Smooth muscle cell (in vitro differentiated cells): ENCODE measurements around the gene KARS1. TPM values are rescaled to one million over a fixed set of nuclear protein-coding genes. Genes with fewer than 3 reads are reported as not detected.
A peak's percentile ranks its signal among the peaks of the same experiment; 100 is the strongest.

Experiments
- DNase-seq: peaks from one replicate; lab custom pipeline; 2025; ENCODE audit not compliant: unreplicated experiment; lab: John Stamatoyannopoulos, UW
- H2AFZ ChIP-seq: fragments of 200-600 bp; sonication (generic); 2 replicates; pipeline ENCODE4 v1.6.0; 2016; ENCODE audit warnings: antibody characterized with exemption, low read depth, mild to moderate bottlenecking
- H3F3A ChIP-seq: fragments of 200-600 bp; sonication (generic); 2 replicates; pipeline ENCODE4 v1.6.0; 2017; ENCODE audit warnings: antibody characterized with exemption, low read depth
- H3K27ac ChIP-seq: fragments of 200-600 bp; sonication (generic); 2 replicates; pipeline ENCODE4 v1.5.1; 2016; ENCODE audit warnings: low read depth, mild to moderate bottlenecking
- H3K27me3 ChIP-seq: fragments of 200-600 bp; sonication (generic); 2 replicates; pipeline ENCODE4 v1.6.1; 2016; ENCODE audit warnings: low read depth, mild to moderate bottlenecking
- H3K36me3 ChIP-seq: fragments of 200-600 bp; sonication (generic); 2 replicates; pipeline ENCODE4 v1.5.1; 2016; ENCODE audit warnings: low read depth
- H3K4me1 ChIP-seq: fragments of 200-600 bp; sonication (generic); 2 replicates; pipeline ENCODE4 v1.5.1; 2016; ENCODE audit warnings: low read depth
- H3K4me2 ChIP-seq: fragments of 200-600 bp; sonication (generic); 2 replicates; pipeline ENCODE4 v1.6.0; 2016; ENCODE audit warnings: mild to moderate bottlenecking
- H3K4me3 ChIP-seq: fragments of 200-600 bp; sonication (generic); 2 replicates; pipeline ENCODE4 v1.5.1; 2016; ENCODE audit warnings: mild to moderate bottlenecking
- H3K79me2 ChIP-seq: fragments of 200-600 bp; sonication (generic); 2 replicates; pipeline ENCODE4 v1.6.0; 2016; ENCODE audit warnings: low read depth, mild to moderate bottlenecking
- H3K9ac ChIP-seq: fragments of 200-600 bp; sonication (generic); 2 replicates; pipeline ENCODE4 v1.6.0; 2016; ENCODE audit warnings: low read depth
- H3K9me3 ChIP-seq: fragments of 200-600 bp; sonication (generic); replicated peaks from 2 replicates; pipeline ENCODE4 v1.5.1; 2016; ENCODE audit warnings: low read depth
- H4K20me1 ChIP-seq: fragments of 200-600 bp; sonication (generic); 2 replicates; pipeline ENCODE4 v1.6.0; 2016; ENCODE audit warnings: low read depth
- WGBS: methylation state at CpG from one replicate; pipeline ENCODE4 v1.1.7; 2016; ENCODE audit warnings: low lambda C conversion rate; 5-methylcytosine and 5-hydroxymethylcytosine counted together
- polyA plus RNA-seq: library from polyadenylated mRNA; unstranded; fragments of >200 nt; fragmentation: Nextera tagmentation; extraction: Ambion mirVana; gene quantifications from 2 replicates; pipeline ENCODE4 v1.2.1, GENCODE V29; 2016
- total RNA-seq: library from RNA; depleted of rRNA; stranded (reverse); fragments of >200 nt; gene quantifications from 2 replicates; pipeline ENCODE4 v1.2.3, GENCODE V29; 2014
- TF ChIP-seq, protein P1 (sequence below): fragments of 200-600 bp; sonication (generic); IDR thresholded peaks from 2 replicates; pipeline ENCODE4 v1.5.1; 2017; ENCODE audit warnings: borderline replicate concordance, mild to moderate bottlenecking, antibody characterized with exemption; ENCODE audit not compliant: insufficient read depth, poor library complexity, severe bottlenecking

Gene KARS1
- total and polyA plus RNA-seq, 2 experiments from 2014 or later, result 101 to 108 TPM

DNA sequence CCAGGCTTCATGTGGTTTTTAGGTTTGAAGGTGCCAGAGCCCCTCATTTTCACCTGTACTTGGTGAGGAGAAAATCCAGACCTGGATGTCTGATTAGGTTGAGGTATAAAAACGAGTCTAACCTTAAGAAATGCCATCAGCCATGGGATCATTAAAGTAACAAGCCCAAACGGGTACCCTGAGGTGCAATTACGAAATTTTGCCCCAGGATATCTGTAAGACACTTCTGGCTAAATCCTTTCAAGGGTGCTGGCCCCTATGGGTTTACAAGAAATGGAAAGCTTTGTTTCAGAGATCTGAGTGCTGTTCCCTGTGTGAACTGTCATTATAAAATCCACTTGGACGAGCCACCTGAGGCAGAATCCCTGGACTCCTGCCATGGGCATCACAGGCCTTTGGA, 44.2 kb downstream of the KARS1 start:
- no peak overlapping the region for H2AFZ ChIP-seq
- 88% methylated on average over 4 of the region's 4 CpGs for WGBS

DNA sequence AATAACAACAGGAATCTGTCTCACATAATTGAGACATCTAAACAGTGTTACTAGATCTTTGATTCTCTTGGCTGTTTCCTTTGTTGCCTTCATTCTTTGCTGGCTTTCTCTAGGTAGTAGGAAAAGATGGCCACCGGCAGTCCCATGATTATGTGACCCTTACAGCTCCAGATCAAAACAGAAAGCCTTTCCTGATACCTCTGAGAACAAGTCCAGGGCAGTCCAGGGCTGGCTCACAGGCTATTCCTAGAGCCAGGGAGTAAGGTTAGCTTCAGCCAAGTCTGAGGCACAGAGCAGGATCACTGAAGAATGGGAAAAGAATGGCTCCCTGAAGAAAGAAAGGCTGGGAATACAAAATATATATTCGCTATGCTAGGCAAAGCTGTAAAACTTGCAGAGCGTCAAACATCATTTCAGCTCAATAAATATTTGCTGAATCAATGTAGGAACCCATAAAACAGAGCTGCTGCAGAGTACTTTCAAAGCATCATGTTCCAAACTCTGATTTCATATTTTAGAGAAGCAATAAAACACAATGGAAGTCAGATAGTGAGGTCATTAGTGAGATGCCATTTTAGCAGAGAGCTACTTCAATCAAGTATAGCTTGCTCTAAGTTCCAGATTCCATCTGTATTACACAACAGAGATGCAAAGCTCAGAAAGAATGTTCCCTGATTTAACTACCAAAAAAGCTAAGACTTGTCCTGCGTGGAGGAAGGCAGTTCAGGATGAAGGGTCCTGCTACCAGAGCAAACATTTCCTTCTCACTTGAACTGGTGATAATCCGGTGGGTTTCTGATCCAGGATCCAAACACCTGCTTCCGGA, 47.8 kb downstream of the KARS1 start:
- H3K79me2 ChIP-seq, result no peaks in the 10 kb centered on the region
- peaks cover 25% of the 10 kb centered on the region for H3K36me3 ChIP-seq
- H3K4me1 ChIP-seq, result no peaks in the 10 kb centered on the region
- H3K9me3 ChIP-seq, result no peaks in the 10 kb centered on the region
- DNase-seq, result no peak
- H3F3A ChIP-seq, result no peaks in the 10 kb centered on the region
- no peak overlapping the region for H3K4me3 ChIP-seq
- TF ChIP-seq, protein P1, sequence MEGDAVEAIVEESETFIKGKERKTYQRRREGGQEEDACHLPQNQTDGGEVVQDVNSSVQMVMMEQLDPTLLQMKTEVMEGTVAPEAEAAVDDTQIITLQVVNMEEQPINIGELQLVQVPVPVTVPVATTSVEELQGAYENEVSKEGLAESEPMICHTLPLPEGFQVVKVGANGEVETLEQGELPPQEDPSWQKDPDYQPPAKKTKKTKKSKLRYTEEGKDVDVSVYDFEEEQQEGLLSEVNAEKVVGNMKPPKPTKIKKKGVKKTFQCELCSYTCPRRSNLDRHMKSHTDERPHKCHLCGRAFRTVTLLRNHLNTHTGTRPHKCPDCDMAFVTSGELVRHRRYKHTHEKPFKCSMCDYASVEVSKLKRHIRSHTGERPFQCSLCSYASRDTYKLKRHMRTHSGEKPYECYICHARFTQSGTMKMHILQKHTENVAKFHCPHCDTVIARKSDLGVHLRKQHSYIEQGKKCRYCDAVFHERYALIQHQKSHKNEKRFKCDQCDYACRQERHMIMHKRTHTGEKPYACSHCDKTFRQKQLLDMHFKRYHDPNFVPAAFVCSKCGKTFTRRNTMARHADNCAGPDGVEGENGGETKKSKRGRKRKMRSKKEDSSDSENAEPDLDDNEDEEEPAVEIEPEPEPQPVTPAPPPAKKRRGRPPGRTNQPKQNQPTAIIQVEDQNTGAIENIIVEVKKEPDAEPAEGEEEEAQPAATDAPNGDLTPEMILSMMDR, result no peak
- WGBS, result 95% methylated on average over 6 of the region's 6 CpGs
- no peak overlapping the region for H2AFZ ChIP-seq
- H3K4me2 ChIP-seq, result no peak overlapping the region
- H3K27ac ChIP-seq, result no peak overlapping the region
- H3K27me3 ChIP-seq, result no peaks in the 10 kb centered on the region
- no peak overlapping the region for H3K9ac ChIP-seq
- no peaks in the 10 kb centered on the region for H4K20me1 ChIP-seq

More for the DNA sequence above, 44.2 kb downstream of the KARS1 start:
- H3K9ac ChIP-seq, result no peak overlapping the region
- no peaks in the 10 kb centered on the region for H3K79me2 ChIP-seq
- no peak overlapping the region for H3K27ac ChIP-seq
- H3K4me2 ChIP-seq, result no peak overlapping the region
- no peak overlapping the region for H3K4me3 ChIP-seq
- H3K27me3 ChIP-seq, result no peaks in the 10 kb centered on the region
- H3K4me1 ChIP-seq, result no peaks in the 10 kb centered on the region
- no peaks in the 10 kb centered on the region for H3F3A ChIP-seq
- peaks cover 29% of the 10 kb centered on the region for H3K36me3 ChIP-seq
- TF ChIP-seq, protein P1, result no peak
- H4K20me1 ChIP-seq, result no peaks in the 10 kb centered on the region
- H3K9me3 ChIP-seq, result no peaks in the 10 kb centered on the region
- no peak for DNase-seq

DNA sequence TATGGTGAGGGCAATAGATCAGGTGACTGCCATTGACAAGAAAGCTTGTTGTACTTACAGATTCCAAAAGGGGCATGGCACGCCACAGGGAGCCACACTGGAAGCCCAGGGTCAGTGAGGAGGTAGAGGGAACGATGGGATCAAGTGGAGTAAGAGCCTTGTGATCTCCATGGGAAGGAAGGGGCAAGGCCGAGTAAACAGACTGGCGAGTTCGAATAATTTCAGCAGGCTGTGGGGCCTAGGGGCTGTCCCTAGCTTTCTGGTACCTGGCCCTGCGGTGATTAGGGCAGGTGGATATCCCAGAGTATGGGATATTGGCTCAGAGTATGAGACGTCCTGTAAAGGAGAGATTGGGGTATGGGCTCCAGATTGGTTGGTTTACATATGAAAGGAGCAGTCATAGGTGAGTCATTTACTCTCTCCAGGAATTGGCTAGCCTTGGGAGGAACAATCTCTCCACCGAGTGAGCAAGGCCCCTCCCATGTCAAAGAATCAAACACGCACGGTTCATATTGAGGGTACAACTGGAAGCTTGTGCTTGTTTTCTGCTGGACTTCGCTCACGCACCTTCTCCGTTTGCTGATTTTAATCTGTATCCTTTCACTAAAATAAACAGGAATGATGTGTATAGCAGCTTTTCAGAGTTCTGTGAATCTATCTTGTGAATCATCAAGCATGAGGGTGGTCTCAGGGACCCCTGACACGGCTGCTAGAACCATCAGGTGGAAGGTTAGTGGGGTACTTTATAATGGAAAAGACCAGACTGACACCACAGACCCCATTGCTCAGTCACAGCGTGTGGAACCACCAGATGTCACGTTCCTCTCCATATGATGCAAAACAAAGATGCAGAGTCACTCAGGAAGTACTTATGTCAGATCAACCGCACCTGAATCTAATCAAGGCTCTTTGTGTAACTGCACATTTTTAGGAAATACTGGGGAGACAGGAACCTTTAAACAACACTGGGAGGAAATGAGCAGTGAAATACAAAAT, 53.3 kb downstream of the KARS1 start:
- H3K27me3 ChIP-seq, result no peaks in the 10 kb centered on the region
- no peak overlapping the region for H3K9ac ChIP-seq
- WGBS, result 72% methylated on average over 17 of the region's 17 CpGs
- peak overlapping the region; percentile 42 for H3K27ac ChIP-seq
- DNase-seq, result no peak
- no peaks in the 10 kb centered on the region for H3K79me2 ChIP-seq
- no peak overlapping the region for H2AFZ ChIP-seq
- H3F3A ChIP-seq, result peaks cover 22% of the 10 kb centered on the region
- H4K20me1 ChIP-seq, result no peaks in the 10 kb centered on the region
- H3K4me2 ChIP-seq, result no peak overlapping the region
- no peaks in the 10 kb centered on the region for H3K9me3 ChIP-seq
- H3K4me3 ChIP-seq, result no peak overlapping the region
- peaks cover 9% of the 10 kb centered on the region for H3K36me3 ChIP-seq
- TF ChIP-seq, protein P1, result no peak
- H3K4me1 ChIP-seq, result peaks cover 15% of the 10 kb centered on the region
